Endothelial cell of umbilical vein (primary cell): ENCODE measurements around the gene COL28A1. TPM values are rescaled to one million over a fixed set of nuclear protein-coding genes. Genes with fewer than 3 reads are reported as not detected.

Experiments used
- BruUV-seq: library from RNA; stranded (reverse); fragments of 400-500 nt; replicated peaks from 2 replicates; lab custom pipeline; 2021; lab: Mats Ljungman, UMichigan
- CTCF ChIA-PET: fragments of 300-600, 350-600 bp; sonication (Branson Sonifier 250); formaldehyde crosslinking; loops from one replicate; lab custom pipeline; 2021; ENCODE audit warnings: antibody characterized with exemption, inconsistent platforms; lab: Charles Lee
- POLR2A ChIA-PET: fragments of 300-600, 350-600 bp; sonication (Branson Sonifier 250); formaldehyde crosslinking; loops from one replicate; lab custom pipeline; 2021; ENCODE audit warnings: antibody characterized with exemption, inconsistent platforms; lab: Charles Lee
- DNase-seq: peaks from one replicate; pipeline ENCODE4 v3.0.0-alpha.2; 2011; ENCODE audit warnings: low read depth, low spot score
- FAIRE-seq: peaks from 2 replicates; lab custom pipeline; 2011; peaks lifted over from hg19 to GRCh38; lab: Jason Lieb, UNC
- H2AFZ ChIP-seq: 2 replicates; pipeline ENCODE4 v1.6.0; 2012; ENCODE audit warnings: low read depth, low read length, control low read depth, inconsistent platforms
- H3K27ac ChIP-seq: 2 replicates; pipeline ENCODE4 v1.5.1; 2011; ENCODE audit warnings: low read depth, mild to moderate bottlenecking, control low read depth, low read length, moderate library complexity; ENCODE audit not compliant: insufficient read depth
- H3K27me3 ChIP-seq, 2 experiments: 2 replicates each; pipeline versions ENCODE4 v1.6.0 to v1.6.1; 2011; ENCODE audit warnings: low read length in 2 of 2, mixed read lengths in 1 of 2; ENCODE audit not compliant: control insufficient read depth in 2 of 2, insufficient read depth in 2 of 2
- H3K36me3 ChIP-seq, 2 experiments: 2 replicates in 1 of 2; 3 replicates in 1 of 2; pipeline ENCODE4 v1.5.1; 2011; ENCODE audit warnings: low read length in 2 of 2, mild to moderate bottlenecking in 1 of 2, moderate library complexity in 1 of 2; ENCODE audit not compliant: control insufficient read depth in 2 of 2, insufficient read depth in 2 of 2; ENCODE audit errors: extremely low read depth in 1 of 2
- H3K4me1 ChIP-seq: 3 replicates; pipeline ENCODE4 v1.5.1; 2011; ENCODE audit warnings: mild to moderate bottlenecking, low read length; ENCODE audit not compliant: control insufficient read depth, insufficient read depth; ENCODE audit errors: extremely low read depth
- H3K4me2 ChIP-seq: 2 replicates; pipeline ENCODE4 v1.6.1; 2011; ENCODE audit warnings: low read length, control low read depth, mixed read lengths; ENCODE audit not compliant: insufficient read depth
- H3K4me3 ChIP-seq, 3 experiments: fragments of 200-600 bp in 1 of 3; sonication (generic), shearing (Covaris generic) in 1 of 3; replicated peaks in 1 of 3; 2 replicates each; pipeline ENCODE4 v1.5.1; 2011 to 2016; ENCODE audit warnings: control low read depth in 3 of 3, low read length in 3 of 3, mild to moderate bottlenecking in 2 of 3, inconsistent platforms in 1 of 3, low read depth in 1 of 3, moderate library complexity in 1 of 3; ENCODE audit not compliant: insufficient read depth in 1 of 3
- H3K79me2 ChIP-seq: 2 replicates; pipeline ENCODE4 v1.6.0; 2012; ENCODE audit warnings: low read length, inconsistent platforms; ENCODE audit not compliant: control insufficient read depth, insufficient read depth
- H3K9ac ChIP-seq: replicated peaks from 2 replicates; pipeline ENCODE3; 2011; ENCODE audit warnings: low read length, control low read depth; ENCODE audit not compliant: insufficient read depth; ENCODE audit errors: extremely low read depth
- H3K9me1 ChIP-seq: replicated peaks from 3 replicates; pipeline ENCODE4 v1.6.0; 2011; ENCODE audit warnings: mild to moderate bottlenecking, low read length; ENCODE audit not compliant: control insufficient read depth, insufficient read depth; ENCODE audit errors: extremely low read depth
- H3K9me3 ChIP-seq: replicated peaks from 2 replicates; pipeline ENCODE4 v1.5.1; 2012; ENCODE audit warnings: low read length, inconsistent platforms; ENCODE audit not compliant: control insufficient read depth, insufficient read depth
- H4K20me1 ChIP-seq: replicated peaks from 2 replicates; pipeline ENCODE3; 2011; ENCODE audit warnings: mild to moderate bottlenecking, low read length; ENCODE audit not compliant: control insufficient read depth, insufficient read depth; ENCODE audit errors: extremely low read depth
- EZH2 ChIP-seq: IDR thresholded peaks from 2 replicates; pipeline ENCODE4 v1.6.1; 2012; ENCODE audit warnings: borderline replicate concordance, low read depth, mild to moderate bottlenecking, moderate library complexity, low read length, inconsistent platforms; ENCODE audit not compliant: severe bottlenecking
- FOS ChIP-seq: IDR thresholded peaks from 2 replicates; pipeline ENCODE4 v1.6.1; 2011; ENCODE audit warnings: mild to moderate bottlenecking, low read length, moderate library complexity, borderline replicate concordance; ENCODE audit not compliant: insufficient read depth
- GATA2 ChIP-seq: IDR thresholded peaks from 2 replicates; pipeline ENCODE4 v1.7.0; 2011; ENCODE audit warnings: low read depth, mild to moderate bottlenecking, moderate library complexity, mixed read lengths, low read length; ENCODE audit not compliant: insufficient read length, insufficient read depth
- JUN ChIP-seq: IDR thresholded peaks from 2 replicates; pipeline ENCODE4 v1.6.1; 2011; ENCODE audit warnings: borderline replicate concordance, low read depth; ENCODE audit not compliant: insufficient read length, insufficient read depth
- MYC ChIP-seq: IDR thresholded peaks from one replicate; pipeline ENCODE4 v1.6.1; 2011; ENCODE audit warnings: mild to moderate bottlenecking, low read depth, low read length
- POLR2A ChIP-seq: IDR thresholded peaks from 2 replicates; pipeline ENCODE4 v1.6.1; 2012; ENCODE audit warnings: low read depth, mild to moderate bottlenecking, control low read depth, low read length
- POLR2AphosphoS5 ChIP-seq: IDR thresholded peaks from 2 replicates; pipeline ENCODE4 v1.6.1; 2012; ENCODE audit warnings: low read depth, mild to moderate bottlenecking, control low read depth, low read length, moderate library complexity; ENCODE audit not compliant: insufficient read depth
- dilution Hi-C: fragments of 300-500 bp; cut with MboI; formaldehyde crosslinking; loops from one replicate; pipeline ENCODE4 v1.15.0; 2019; ENCODE audit warnings: low sequenced_read_pairs; ENCODE audit not compliant: extremely low pct_ligation_motif_present
- intact Hi-C: fragments of 100-400 bp; cut with micrococcal nuclease; formaldehyde crosslinking; loops from one replicate; pipeline ENCODE4 v1.10.0; 2022
- polyA plus RNA-seq, 4 experiments: library from polyadenylated mRNA; depleted of rRNA in 3 of 4; stranded (reverse) in 3 of 4; unstranded in 1 of 4; fragments of >200 nt; gene quantifications; 2 replicates each; pipeline versions ENCODE4 v1.2.1 to v1.2.3, GENCODE V29; 2011 to 2012; ENCODE audit warnings: missing spikeins in 1 of 4
- total RNA-seq: library from RNA; stranded (reverse); gene quantifications from 2 replicates; pipeline ENCODE4 v1.2.3, GENCODE V29; 2021
- TF ChIP-seq, protein P1 (sequence below), 2 donors: IDR thresholded peaks; 1 replicate in 1 of 2; 2 replicates in 1 of 2; pipeline ENCODE4 v1.5.1; 2011; ENCODE audit warnings: low read length in 2 of 2, mild to moderate bottlenecking in 2 of 2, moderate library complexity in 2 of 2, control low read depth in 1 of 2, inconsistent platforms in 1 of 2, low read depth in 1 of 2; ENCODE audit not compliant: insufficient read depth in 1 of 2; ENCODE audit errors: extremely low read depth in 1 of 2
- TF ChIP-seq, protein P2 (sequence below): IDR thresholded peaks from 2 replicates; pipeline ENCODE4 v1.6.1; 2011; ENCODE audit not compliant: insufficient read depth, insufficient read length

Gene COL28A1
- total and polyA plus RNA-seq, 2 donors (not counting 3 experiments of a cell fraction or from before 2014, with no cell fraction given), result not detected

GRCh38 chr7:7563269-7563668 is 27.6 kb upstream of the COL28A1 start:
- no TSS peak for BruUV-seq
- Histone ChIP-seq H2AFZ (no peak overlapping the region), H3K27ac (no peak overlapping the region), H3K36me3 (no peaks in the 10 kb centered on the region), H3K4me3 (no peak overlapping the region), H3K9ac (no peak overlapping the region), H3K27me3 (no peaks in the 10 kb centered on the region), H3K4me1 (peaks cover 7% of the 10 kb centered on the region), H3K79me2 (peaks cover 9% of the 10 kb centered on the region), H3K9me1 (no peaks in the 10 kb centered on the region), H3K4me2 (no peak overlapping the region), H4K20me1 (no peaks in the 10 kb centered on the region), H3K9me3 (no peaks in the 10 kb centered on the region)
- ChIA-PET POLR2A (no interaction called here), CTCF (no interaction called here)
- TF ChIP-seq, protein P1, sequence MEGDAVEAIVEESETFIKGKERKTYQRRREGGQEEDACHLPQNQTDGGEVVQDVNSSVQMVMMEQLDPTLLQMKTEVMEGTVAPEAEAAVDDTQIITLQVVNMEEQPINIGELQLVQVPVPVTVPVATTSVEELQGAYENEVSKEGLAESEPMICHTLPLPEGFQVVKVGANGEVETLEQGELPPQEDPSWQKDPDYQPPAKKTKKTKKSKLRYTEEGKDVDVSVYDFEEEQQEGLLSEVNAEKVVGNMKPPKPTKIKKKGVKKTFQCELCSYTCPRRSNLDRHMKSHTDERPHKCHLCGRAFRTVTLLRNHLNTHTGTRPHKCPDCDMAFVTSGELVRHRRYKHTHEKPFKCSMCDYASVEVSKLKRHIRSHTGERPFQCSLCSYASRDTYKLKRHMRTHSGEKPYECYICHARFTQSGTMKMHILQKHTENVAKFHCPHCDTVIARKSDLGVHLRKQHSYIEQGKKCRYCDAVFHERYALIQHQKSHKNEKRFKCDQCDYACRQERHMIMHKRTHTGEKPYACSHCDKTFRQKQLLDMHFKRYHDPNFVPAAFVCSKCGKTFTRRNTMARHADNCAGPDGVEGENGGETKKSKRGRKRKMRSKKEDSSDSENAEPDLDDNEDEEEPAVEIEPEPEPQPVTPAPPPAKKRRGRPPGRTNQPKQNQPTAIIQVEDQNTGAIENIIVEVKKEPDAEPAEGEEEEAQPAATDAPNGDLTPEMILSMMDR (IDR thresholded peaks at IDR 0.05; ENCODE audit: extremely low read depth in 1 of 2, insufficient read depth in 1 of 2, low read depth in 1 of 2, low read length in 2 of 2), result no peak
- no peak for TF ChIP-seq MYC
- FAIRE-seq (no peak), DNase-seq (no peak)
- intact Hi-C loops, result no loop called here
- dilution Hi-C loops, result no loop called here

GRCh38 chr7:7562736-7563135 is 27.1 kb upstream of the COL28A1 start:
- no peak overlapping the region for H3K9ac ChIP-seq
- no peaks in the 10 kb centered on the region for H4K20me1 ChIP-seq
- H3K4me3 ChIP-seq, result no peak overlapping the region
- FAIRE-seq (no peak), DNase-seq (no peak)
- H3K9me3 ChIP-seq, result no peaks in the 10 kb centered on the region
- no peak overlapping the region for H3K4me2 ChIP-seq
- ChIA-PET CTCF (no interaction called here), POLR2A (no interaction called here)
- H3K4me1 ChIP-seq, result peaks cover 2% of the 10 kb centered on the region
- intact Hi-C loops, result no loop called here
- H3K79me2 ChIP-seq, result peaks cover 3% of the 10 kb centered on the region
- H3K36me3 ChIP-seq, result no peaks in the 10 kb centered on the region
- dilution Hi-C loops, result no loop called here
- H3K27ac ChIP-seq, result no peak overlapping the region
- no peak overlapping the region for H2AFZ ChIP-seq
- H3K9me1 ChIP-seq, result no peaks in the 10 kb centered on the region
- BruUV-seq, result no TSS peak
- H3K27me3 ChIP-seq, result no peaks in the 10 kb centered on the region
- TF ChIP-seq POLR2AphosphoS5 (no peak), EZH2 (no peak), POLR2A (no peak), FOS (no peak), MYC (no peak), GATA2 (no peak), JUN (no peak)
- TF ChIP-seq, protein P1 (IDR thresholded peaks at IDR 0.05; ENCODE audit: extremely low read depth in 1 of 2, insufficient read depth in 1 of 2, low read depth in 1 of 2, low read length in 2 of 2), result no peak
- TF ChIP-seq, protein P2, sequence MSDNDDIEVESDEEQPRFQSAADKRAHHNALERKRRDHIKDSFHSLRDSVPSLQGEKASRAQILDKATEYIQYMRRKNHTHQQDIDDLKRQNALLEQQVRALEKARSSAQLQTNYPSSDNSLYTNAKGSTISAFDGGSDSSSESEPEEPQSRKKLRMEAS, result no peak
